K562 (cell line): ENCODE measurements around the gene SLC28A3. TPM values are rescaled to one million over a fixed set of nuclear protein-coding genes. Genes with fewer than 3 reads are reported as not detected.

Source experiments
- ATAC-seq: fragments of 200-7000 bp; cut with Tn5 transposase; 3 replicates; pipeline ENCODE4 v1.9.1; 2020; ENCODE audit warnings: moderate library complexity
- BruUV-seq: library from RNA; stranded (reverse); fragments of 400-500 nt; replicated peaks from 2 replicates; lab custom pipeline; 2021; lab: Mats Ljungman, UMichigan
- CTCF ChIA-PET: fragments of 300-600 bp; formaldehyde crosslinking; extraction: SDS; loops from one replicate; lab custom pipeline; 2021; ENCODE audit warnings: low intra/inter-chr PET ratio; lab: Yijun Ruan, JAX
- POLR2A ChIA-PET: fragments of 300-600, 350-650 bp; sonication (Branson Sonifier 250); formaldehyde crosslinking; extraction: SDS; loops from one replicate; lab custom pipeline; 2021; ENCODE audit warnings: antibody characterized with exemption, inconsistent platforms; lab: Yijun Ruan, JAX
- DNase-seq, 4 experiments: peaks; one replicate each; pipeline versions ENCODE4 v3.0.0 to v3.0.0-alpha.2; 2011 to 2018; ENCODE audit warnings: low spot score in 3 of 4, mixed read lengths in 3 of 4; ENCODE audit errors: extremely low read depth in 1 of 4
- FAIRE-seq: peaks from 2 replicates; lab custom pipeline; 2011; peaks lifted over from hg19 to GRCh38; lab: Jason Lieb, UNC
- H2AFZ ChIP-seq: 2 replicates; pipeline ENCODE4 v1.6.0; 2011; ENCODE audit warnings: low read depth, low read length, control low read depth, inconsistent platforms
- H3K27ac ChIP-seq: fragments of 200-600 bp; 3 replicates; pipeline ENCODE4 v1.8.0; 2011; ENCODE audit warnings: low read depth, mild to moderate bottlenecking, control low read depth, inconsistent platforms, low read length, moderate library complexity, mixed read lengths; ENCODE audit errors: extremely low read depth
- H3K27me3 ChIP-seq, 2 experiments: fragments of 300-600 bp in 1 of 2; 2 replicates in 1 of 2; 3 replicates in 1 of 2; pipeline versions ENCODE4 v1.6.0 to v1.8.0; 2011; ENCODE audit warnings: inconsistent platforms in 2 of 2, low read length in 2 of 2, mild to moderate bottlenecking in 1 of 2, mixed read lengths in 1 of 2, moderate library complexity in 1 of 2; ENCODE audit not compliant: control insufficient read depth in 2 of 2, insufficient read depth in 2 of 2
- H3K36me3 ChIP-seq: fragments of 300-600 bp; 3 replicates; pipeline ENCODE4 v1.8.0; 2011; ENCODE audit warnings: mild to moderate bottlenecking, low read length, inconsistent platforms; ENCODE audit not compliant: control insufficient read depth, insufficient read depth
- H3K4me1 ChIP-seq, 2 experiments: fragments of 200-600 bp in 1 of 2; replicated peaks in 1 of 2; 2 replicates in 1 of 2; 3 replicates in 1 of 2; pipeline versions ENCODE4 v1.5.1 to v1.8.0; 2011; ENCODE audit warnings: inconsistent platforms in 2 of 2, low read length in 2 of 2, mild to moderate bottlenecking in 1 of 2, mixed read lengths in 1 of 2, moderate library complexity in 1 of 2; ENCODE audit not compliant: control insufficient read depth in 2 of 2, insufficient read depth in 2 of 2
- H3K4me2 ChIP-seq: 2 replicates; pipeline ENCODE4 v1.6.1; 2011; ENCODE audit warnings: low read length, control low read depth, inconsistent platforms, mixed read lengths; ENCODE audit not compliant: insufficient read depth
- H3K4me3 ChIP-seq: fragments of 200-600 bp; sonication (generic), shearing (Covaris generic); 2 replicates; pipeline ENCODE4 v1.5.1; 2016; ENCODE audit warnings: control low read depth, inconsistent platforms
- H3K79me2 ChIP-seq: fragments of 200-600 bp; 3 replicates; pipeline ENCODE4 v1.8.0; 2011; ENCODE audit warnings: low read length, inconsistent platforms; ENCODE audit not compliant: control insufficient read depth, insufficient read depth
- H3K9ac ChIP-seq, 2 experiments: 2 replicates each; pipeline versions ENCODE4 v1.6.0 to v1.6.1; 2011; ENCODE audit warnings: low read depth in 2 of 2, low read length in 2 of 2, control low read depth in 1 of 2, inconsistent platforms in 1 of 2, mild to moderate bottlenecking in 1 of 2, mixed read lengths in 1 of 2; ENCODE audit not compliant: insufficient read depth in 1 of 2
- H3K9me1 ChIP-seq: one replicate; pipeline ENCODE4 v1.6.0; 2011; ENCODE audit warnings: inconsistent platforms, mild to moderate bottlenecking, low read length, moderate library complexity; ENCODE audit not compliant: control insufficient read depth, insufficient read depth
- H3K9me3 ChIP-seq: replicated peaks from 2 replicates; pipeline ENCODE4 v1.5.1; 2011; ENCODE audit warnings: low read depth, low read length, inconsistent platforms; ENCODE audit not compliant: control insufficient read depth, insufficient read depth
- H4K20me1 ChIP-seq: replicated peaks from 2 replicates; pipeline ENCODE4 v1.6.1; 2011; ENCODE audit warnings: low read length, inconsistent platforms, mixed read lengths; ENCODE audit not compliant: control insufficient read depth, insufficient read depth
- CREB3 ChIP-seq: fragments of 450-650 bp; conservative IDR thresholded peaks from 2 replicates; pipeline ENCODE4 v1.6.1; 2016; ENCODE audit warnings: missing genetic modification characterization, low read depth, mild to moderate bottlenecking, missing compliant biosample characterization, moderate library complexity
- HMBOX1 ChIP-seq: sonication (generic); IDR thresholded peaks from 2 replicates; pipeline ENCODE4 v1.6.1; 2016
- LEF1 ChIP-seq: fragments of 450-650 bp; IDR thresholded peaks from 2 replicates; pipeline ENCODE4 v1.6.1; 2016; ENCODE audit warnings: mild to moderate bottlenecking
- MECOM ChIP-seq: fragments of 250-450 bp; sonication (Bioruptor Pico); IDR thresholded peaks from 2 replicates; pipeline ENCODE4 v1.8.0; 2022; ENCODE audit warnings: inconsistent platforms
- PTTG1 ChIP-seq: fragments of 450-650 bp; IDR thresholded peaks from 2 replicates; pipeline ENCODE4 v1.6.1; 2016; ENCODE audit warnings: low read depth, mild to moderate bottlenecking, missing genetic modification characterization, missing compliant biosample characterization
- SMAD4 ChIP-seq: fragments of 250-450 bp; sonication (Bioruptor Pico); conservative IDR thresholded peaks from 2 replicates; pipeline ENCODE4 v1.8.0; 2021; ENCODE audit warnings: inconsistent platforms, mild to moderate bottlenecking, moderate library complexity
- SNIP1 ChIP-seq: fragments of 450-650 bp; IDR thresholded peaks from 2 replicates; pipeline ENCODE4 v1.7.1; 2017; ENCODE audit warnings: low read depth, mild to moderate bottlenecking
- STAG1 ChIP-seq: sonication (generic); formaldehyde crosslinking; IDR thresholded peaks from 2 replicates; pipeline ENCODE4 v1.5.0; 2020; ENCODE audit warnings: missing genetic modification reagents, borderline replicate concordance
- THRAP3 ChIP-seq: fragments of 450-650 bp; IDR thresholded peaks from 2 replicates; pipeline ENCODE4 v1.6.1; 2016; ENCODE audit warnings: mild to moderate bottlenecking, inconsistent platforms, borderline replicate concordance
- ZNF407 ChIP-seq: fragments of 450-650 bp; IDR thresholded peaks from 2 replicates; pipeline ENCODE4 v1.6.1; 2016; ENCODE audit warnings: low read depth
- ZNF75A ChIP-seq: fragments of 450-650 bp; formaldehyde crosslinking; IDR thresholded peaks from 2 replicates; pipeline ENCODE4 v1.4.0; 2020; ENCODE audit warnings: mild to moderate bottlenecking
- WGBS: fragments of 100-300 bp; shearing (Covaris generic); methylation state at CpG from one replicate; pipeline ENCODE4 v1.1.6; 2016; ENCODE audit warnings: low coverage, mixed read lengths; ENCODE audit not compliant: insufficient coverage; ENCODE audit errors: missing lambda C conversion rate; 5-methylcytosine and 5-hydroxymethylcytosine counted together
- in situ Hi-C: fragments of 300-500 bp; cut with MboI; formaldehyde crosslinking; loops from 4 replicates; pipeline ENCODE4 v1.15.0; 2018; ENCODE audit warnings: inconsistent platforms, mixed read lengths
- intact Hi-C: fragments of 100-400 bp; cut with micrococcal nuclease; formaldehyde crosslinking; loops from 2 replicates; pipeline ENCODE4 v1.14.2; 2022
- polyA plus RNA-seq, 8 experiments: library from polyadenylated mRNA; depleted of rRNA in 4 of 8; stranded (reverse) in 5 of 8; unstranded in 3 of 8; fragments of >200 nt; fragmentation: Nextera tagmentation in 2 of 8; fragmentation: Illumina TruSeq in 1 of 8; extraction: Ambion mirVana in 2 of 8; extraction: Trizol in 1 of 8; gene quantifications; 2 replicates each; pipeline versions ENCODE4 v1.2.1 to v1.2.3, GENCODE V29; 2011 to 2014; ENCODE audit warnings: inconsistent platforms in 1 of 8, missing spikeins in 1 of 8
- total RNA-seq, 7 experiments: library from RNA; depleted of rRNA in 6 of 7; stranded (reverse); fragments of >200 nt in 6 of 7; fragmentation: Illumina TruSeq in 2 of 7; extraction: Trizol in 2 of 7; gene quantifications; 2 replicates each; pipeline versions ENCODE4 v1.2.1 to v1.2.3, GENCODE V29; 2011 to 2021; ENCODE audit warnings: low replicate concordance in 1 of 7

The SLC28A3 gene
- total and polyA plus RNA-seq, 9 of the 15 experiments (the other 6 are each of a cell fraction or from before 2014, with no cell fraction given), result not detected

- intact Hi-C loops, result no loop called here
- no peaks in the 10 kb centered on the region for H3K9me3 ChIP-seq
- no peak overlapping the region for H3K27ac ChIP-seq
- H3K4me1 ChIP-seq, result no peaks in the 10 kb centered on the region
- BruUV-seq, result no TSS peak
- H3K27me3 ChIP-seq, result no peaks in the 10 kb centered on the region
- in situ Hi-C loops, result no loop called here
- ATAC-seq, result no peak
- H4K20me1 ChIP-seq, result no peaks in the 10 kb centered on the region
- H3K79me2 ChIP-seq, result no peaks in the 10 kb centered on the region
- H3K9me1 ChIP-seq, result no peaks in the 10 kb centered on the region
- WGBS, result 0% methylated on average over 2 of the region's 2 CpGs
- H3K9ac ChIP-seq, result no peak overlapping the region
- ChIA-PET POLR2A (no interaction called here), CTCF (no interaction called here)
- no peak for FAIRE-seq
- H3K4me3 ChIP-seq, result no peak overlapping the region
- no peak overlapping the region for H2AFZ ChIP-seq
- DNase-seq, result no peak
- no peaks in the 10 kb centered on the region for H3K36me3 ChIP-seq
- H3K4me2 ChIP-seq, result no peak overlapping the region
- no peak for TF ChIP-seq THRAP3
- no peak for TF ChIP-seq SNIP1
- no peak for TF ChIP-seq STAG1 (CRISPR knock-in tag)
- TF ChIP-seq LEF1, result no peak
- no peak for TF ChIP-seq HMBOX1
- no peak for TF ChIP-seq MECOM (CRISPR knock-in tag)
- TF ChIP-seq PTTG1 (tag), result no peak
- TF ChIP-seq SMAD4 (CRISPR knock-in tag), result no peak
- no peak for TF ChIP-seq ZNF407
- no peak for TF ChIP-seq ZNF75A (CRISPR knock-in tag)
- TF ChIP-seq CREB3 (tag), result no peak
Observed at GRCh38 chr9:84323858-84324257, 16.7 kb downstream of the SLC28A3 start.
